BLaER1 treated with 17β-estradiol and CSF1 and Interleukin-3, amounts not matched to agents 10 nM and 100 nM (cell line): ENCODE data around the gene SNCAIP.
"Not testable (repeated sequence)": the region's sequence is repeated elsewhere in the genome, so short reads cannot be mapped to it uniquely, and the experiment has no call there.

Experiments
- H3K27ac ChIP-seq, 11 experiments: shearing (Covaris generic); formaldehyde crosslinking; 2 replicates each; pipeline ENCODE4 v1.8.1; 2022
- H3K27me3 ChIP-seq, 11 experiments: shearing (Covaris generic); formaldehyde crosslinking; 2 replicates each; pipeline ENCODE4 v1.8.1; 2022
- H3K36me3 ChIP-seq, 11 experiments: shearing (Covaris generic); formaldehyde crosslinking; 2 replicates each; pipeline ENCODE4 v1.8.1; 2022
- H3K4me1 ChIP-seq, 10 experiments: shearing (Covaris generic); formaldehyde crosslinking; 2 replicates each; pipeline ENCODE4 v1.8.1; 2022
- H3K4me2 ChIP-seq, 11 experiments: shearing (Covaris generic); formaldehyde crosslinking; 2 replicates each; pipeline ENCODE4 v1.8.1; 2022
- H3K4me3 ChIP-seq, 10 experiments: shearing (Covaris generic); formaldehyde crosslinking; 2 replicates each; pipeline ENCODE4 v1.8.1; 2022
- H3K9ac ChIP-seq, 11 experiments: shearing (Covaris generic); formaldehyde crosslinking; 2 replicates each; pipeline ENCODE4 v1.8.1; 2022
- H3K9me3 ChIP-seq, 11 experiments: shearing (Covaris generic); formaldehyde crosslinking; replicated peaks in 1 of 11; 2 replicates each; pipeline ENCODE4 v1.8.1; 2022
- H4K20me1 ChIP-seq, 11 experiments: shearing (Covaris generic); formaldehyde crosslinking; 2 replicates each; pipeline ENCODE4 v1.8.1; 2022
- Cebpa-rat ChIP-seq, 11 experiments: shearing (Covaris generic); IDR thresholded peaks; 2 replicates each; pipeline ENCODE4 v1.8.1; 2022

SNCAIP gene

DNA sequence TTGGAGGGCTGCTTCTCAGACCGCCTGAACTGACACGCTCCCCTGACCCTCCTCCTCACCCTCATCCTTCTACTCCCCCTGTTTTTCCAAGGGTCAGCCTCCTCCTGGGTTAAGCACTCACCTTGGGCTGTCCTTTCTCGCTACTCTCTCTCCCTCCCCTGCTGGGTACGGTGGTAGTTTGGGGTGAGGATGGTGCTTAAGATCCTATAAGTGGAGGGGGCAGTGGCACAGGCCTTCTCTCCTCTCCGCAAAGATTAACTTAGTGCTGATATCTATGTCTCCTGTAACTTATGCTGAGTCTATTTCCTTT, 159.7 kb downstream of the SNCAIP start:
- no peak overlapping the region for H3K27ac ChIP-seq
- H3K36me3 ChIP-seq: no peaks in the 10 kb centered on the region
- H3K9me3 ChIP-seq: no peaks in the 10 kb centered on the region
- no peak overlapping the region for H3K9ac ChIP-seq
- H3K4me1 ChIP-seq: peaks cover 0 to 13% (median 0%) of the 10 kb centered on the region in 10 experiments; a peak in 4 of 20 replicates
- no peak for TF ChIP-seq Cebpa-rat (IDR thresholded peaks at IDR 0.05)
- H3K4me3 ChIP-seq: no peak overlapping the region
- no peak overlapping the region for H3K4me2 ChIP-seq
- H3K27me3 ChIP-seq: no peaks in the 10 kb centered on the region
- no peaks in the 10 kb centered on the region; a peak in 1 of 22 replicates for H4K20me1 ChIP-seq

DNA sequence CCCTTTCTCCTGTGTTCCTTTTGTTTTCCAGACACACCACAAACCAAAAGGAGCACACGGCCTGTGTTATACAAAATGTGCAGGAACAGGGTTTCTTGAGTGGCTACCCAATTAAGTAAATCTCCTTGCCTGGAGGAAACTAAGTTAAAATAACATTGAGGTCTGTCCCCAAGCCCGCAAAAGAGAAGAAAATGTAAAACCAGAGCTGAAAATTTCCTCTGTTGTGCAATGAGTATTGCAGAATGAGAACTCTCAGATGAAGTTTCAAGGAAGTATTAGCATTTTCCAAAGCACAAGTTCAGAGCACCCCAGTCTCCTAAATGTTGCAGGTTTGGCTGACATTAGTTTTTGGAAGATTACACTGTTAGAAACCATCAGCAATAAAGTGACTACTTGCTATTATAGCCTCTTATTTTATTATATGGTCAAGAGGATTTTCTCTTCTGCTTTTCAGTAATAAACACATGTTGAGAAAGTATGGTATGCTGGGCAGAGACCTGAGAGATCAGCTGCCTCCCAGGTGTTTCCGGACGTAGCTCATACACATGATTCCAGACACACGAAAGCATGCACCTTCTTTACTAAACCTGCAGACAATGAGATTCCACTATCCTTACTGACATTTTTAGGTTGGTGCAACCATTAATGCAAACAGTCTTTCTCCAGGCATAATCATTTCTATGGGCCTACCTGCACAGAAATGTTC, 161.3 kb downstream of the SNCAIP start:
- Histone ChIP-seq H3K9me3 (no peaks in the 10 kb centered on the region), H3K27ac (no peak overlapping the region), H3K36me3 (no peaks in the 10 kb centered on the region), H3K4me2 (peak overlapping the region in 2 of 11 experiments; percentile 47 to 48; a peak in 4 of 22 replicates), H3K27me3 (no peaks in the 10 kb centered on the region), H3K4me3 (no peak overlapping the region), H3K4me1 (peaks cover 0 to 13% (median 0%) of the 10 kb centered on the region in 10 experiments; a peak in 4 of 20 replicates), H4K20me1 (no peaks in the 10 kb centered on the region; a peak in 1 of 22 replicates), H3K9ac (no peak overlapping the region)
- TF ChIP-seq Cebpa-rat (IDR thresholded peaks at IDR 0.05): no peak

DNA sequence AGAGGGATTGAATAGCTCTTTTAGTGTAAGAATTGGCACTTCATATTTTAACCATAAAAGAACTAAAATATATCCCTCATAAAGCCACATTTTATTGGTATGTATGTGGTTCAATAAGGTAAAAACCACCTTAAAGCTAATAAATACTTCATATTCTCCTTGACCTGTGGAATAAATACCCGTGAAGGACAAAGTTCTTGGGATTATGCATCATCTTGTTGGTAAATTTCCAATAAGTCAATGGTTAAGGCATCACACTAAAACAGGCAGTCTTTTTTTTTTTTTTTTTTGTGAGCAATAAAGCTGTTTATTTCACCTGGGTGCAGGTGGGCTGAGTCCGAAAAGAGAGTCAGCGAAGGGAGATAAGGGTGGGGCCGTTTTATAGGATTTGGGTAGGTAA, 161.9 kb downstream of the SNCAIP start:
- H3K9ac ChIP-seq: no peak overlapping the region
- no peak overlapping the region; a peak in 1 of 22 replicates for H3K4me2 ChIP-seq
- H3K27ac ChIP-seq: no peak overlapping the region
- no peak for TF ChIP-seq Cebpa-rat (IDR thresholded peaks at IDR 0.05)
- H3K4me1 ChIP-seq: peaks cover 0 to 13% (median 0%) of the 10 kb centered on the region in 10 experiments; a peak in 4 of 20 replicates
- no peaks in the 10 kb centered on the region for H3K36me3 ChIP-seq
- H3K4me3 ChIP-seq: no peak overlapping the region
- H3K27me3 ChIP-seq: no peaks in the 10 kb centered on the region
- H4K20me1 ChIP-seq: no peaks in the 10 kb centered on the region; a peak in 1 of 22 replicates
- H3K9me3 ChIP-seq: no peaks in the 10 kb centered on the region

DNA sequence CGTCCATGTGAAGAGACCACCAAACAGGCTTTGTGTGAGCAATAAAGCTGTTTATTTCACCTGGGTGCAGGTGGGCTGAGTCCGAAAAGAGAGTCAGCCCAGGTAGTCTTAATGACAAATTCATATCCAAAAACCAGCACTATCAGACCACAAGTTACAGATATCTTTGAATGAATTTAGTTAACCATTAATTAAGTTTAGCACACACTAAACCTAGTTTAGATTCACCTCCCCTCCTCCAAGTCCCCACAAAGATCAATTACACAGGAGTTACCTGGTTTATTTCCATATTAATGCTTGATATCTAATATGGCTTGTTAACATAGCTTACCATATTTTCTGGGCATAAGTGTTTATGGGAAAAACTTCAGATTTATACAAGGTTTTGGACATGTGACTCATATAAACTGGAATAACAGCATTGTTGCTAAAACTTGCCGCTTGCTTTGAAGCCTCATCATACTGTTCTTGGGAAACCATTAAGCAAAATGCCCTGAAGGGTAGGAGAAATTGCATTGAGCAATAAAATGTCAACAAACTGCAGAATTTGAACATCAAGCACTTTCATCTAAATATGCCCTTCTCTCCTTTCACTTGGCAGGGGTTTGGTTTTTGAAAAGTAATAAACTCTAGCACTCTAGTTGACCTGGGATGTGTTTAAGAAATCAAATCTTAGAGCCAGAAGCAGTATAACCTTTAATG, 166.9 kb downstream of the SNCAIP start:
- H3K4me1 ChIP-seq: no peaks in the 10 kb centered on the region
- H3K27me3 ChIP-seq: no peaks in the 10 kb centered on the region
- no peaks in the 10 kb centered on the region for H4K20me1 ChIP-seq
- H3K9ac ChIP-seq: no peak overlapping the region
- H3K36me3 ChIP-seq: no peaks in the 10 kb centered on the region
- no peak overlapping the region for H3K27ac ChIP-seq
- TF ChIP-seq Cebpa-rat (IDR thresholded peaks at IDR 0.05): no peak
- H3K9me3 ChIP-seq: no peaks in the 10 kb centered on the region
- no peak overlapping the region for H3K4me3 ChIP-seq
- H3K4me2 ChIP-seq: no peak overlapping the region

DNA sequence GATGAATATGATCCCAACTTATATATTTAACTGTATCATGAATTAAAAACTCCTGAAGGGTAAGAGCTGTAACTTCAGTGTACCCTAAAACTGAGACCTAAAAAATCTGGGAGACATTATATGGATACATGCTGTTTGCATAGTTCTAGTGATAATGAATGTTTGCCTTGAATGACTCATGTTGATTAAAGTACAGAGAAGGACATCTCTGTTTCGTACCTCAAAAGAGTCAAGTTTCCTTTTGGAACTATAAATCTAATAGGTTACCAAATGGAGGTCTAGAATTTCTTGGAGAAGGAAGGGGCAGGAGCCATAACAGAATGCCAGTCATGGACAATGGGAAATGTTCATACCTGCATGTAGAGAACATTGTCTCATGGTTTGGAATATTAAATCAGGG, 168.1 kb downstream of the SNCAIP start:
- H3K4me2 ChIP-seq: no peak overlapping the region
- H3K36me3 ChIP-seq: no peaks in the 10 kb centered on the region
- no peak overlapping the region for H3K4me3 ChIP-seq
- no peaks in the 10 kb centered on the region for H4K20me1 ChIP-seq
- H3K4me1 ChIP-seq: no peaks in the 10 kb centered on the region
- peaks cover 0 to 7% (median 0%) of the 10 kb centered on the region in 11 experiments; a peak in 5 of 22 replicates for H3K9me3 ChIP-seq
- H3K27me3 ChIP-seq: no peaks in the 10 kb centered on the region
- TF ChIP-seq Cebpa-rat (IDR thresholded peaks at IDR 0.05): no peak
- H3K27ac ChIP-seq: no peak overlapping the region
- no peak overlapping the region for H3K9ac ChIP-seq

DNA sequence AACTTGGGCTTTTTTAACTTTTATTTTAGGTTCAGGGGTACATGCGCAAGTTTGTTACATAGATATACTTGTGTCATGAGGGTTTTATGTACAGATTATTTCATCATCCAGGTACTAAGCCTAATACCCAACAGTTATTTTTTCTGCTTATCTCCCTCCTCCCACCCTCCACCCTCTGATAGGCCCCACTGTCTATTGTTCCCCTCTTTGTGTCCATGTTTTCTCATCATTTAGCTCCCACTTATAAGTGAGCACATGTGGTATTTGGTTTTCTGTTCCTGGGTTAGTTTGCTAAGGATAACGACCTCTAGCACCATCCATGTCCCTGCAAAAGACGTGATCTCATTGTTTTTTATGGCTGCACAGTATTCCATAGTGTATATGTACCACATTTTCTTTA, 172.1 kb downstream of the SNCAIP start:
- H3K4me2 ChIP-seq: no peak overlapping the region
- no peak overlapping the region for H3K27ac ChIP-seq
- H3K4me3 ChIP-seq: no peak overlapping the region
- no peak for TF ChIP-seq Cebpa-rat (IDR thresholded peaks at IDR 0.05)
- H3K9me3 ChIP-seq: peaks cover 0 to 7% (median 0%) of the 10 kb centered on the region in 11 experiments; a peak in 5 of 22 replicates
- no peaks in the 10 kb centered on the region for H3K27me3 ChIP-seq
- no peaks in the 10 kb centered on the region for H3K4me1 ChIP-seq
- H3K36me3 ChIP-seq: no peaks in the 10 kb centered on the region
- no peak overlapping the region for H3K9ac ChIP-seq
- no peaks in the 10 kb centered on the region for H4K20me1 ChIP-seq

DNA sequence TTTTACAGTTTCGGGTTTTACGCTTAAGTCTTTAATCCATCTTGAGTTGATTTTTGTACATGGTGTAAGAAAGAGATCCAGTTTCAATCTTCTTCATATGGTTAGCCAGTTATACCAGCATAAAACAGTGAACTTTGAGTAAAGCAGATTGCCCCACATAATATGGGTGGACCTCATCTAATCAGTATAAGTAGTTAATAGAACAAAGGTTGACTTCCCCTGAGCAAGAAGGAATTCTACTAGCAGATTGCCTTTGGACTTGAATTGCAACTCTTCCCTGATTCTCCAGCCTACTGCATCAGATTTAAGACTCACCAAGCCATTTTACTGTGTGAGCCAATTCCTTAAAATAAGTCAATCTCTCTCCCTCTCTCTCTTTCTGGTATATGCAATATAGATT, 173.2 kb downstream of the SNCAIP start:
- Histone ChIP-seq H3K9ac (no peak overlapping the region), H3K27me3 (no peaks in the 10 kb centered on the region), H4K20me1 (no peaks in the 10 kb centered on the region), H3K9me3 (peaks cover 0 to 7% (median 0%) of the 10 kb centered on the region in 11 experiments; a peak in 5 of 22 replicates), H3K4me2 (no peak overlapping the region), H3K4me3 (no peak overlapping the region), H3K27ac (no peak overlapping the region), H3K36me3 (no peaks in the 10 kb centered on the region), H3K4me1 (no peaks in the 10 kb centered on the region)
- TF ChIP-seq Cebpa-rat (IDR thresholded peaks at IDR 0.05): no peak

DNA sequence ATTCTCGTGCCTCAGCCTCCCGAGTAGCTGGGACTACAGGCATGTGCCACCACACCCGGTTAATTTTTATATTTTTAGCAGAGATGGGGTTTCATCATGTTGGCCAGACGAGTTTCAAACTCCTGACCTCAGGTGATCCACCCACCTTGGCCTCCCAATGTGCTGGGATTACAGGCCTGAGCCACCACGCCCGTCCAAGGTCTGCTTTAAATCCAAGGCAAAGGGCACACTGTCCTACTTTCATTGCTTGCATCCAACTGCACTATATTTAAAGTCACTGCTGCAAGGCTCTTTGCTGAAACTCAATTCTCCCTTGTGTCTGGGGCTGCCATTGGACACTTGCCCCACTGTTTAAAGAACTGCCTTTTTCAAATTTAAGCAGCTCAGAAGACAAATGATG, 174.6 kb downstream of the SNCAIP start:
- not testable (repeated sequence) for H4K20me1 ChIP-seq

DNA sequence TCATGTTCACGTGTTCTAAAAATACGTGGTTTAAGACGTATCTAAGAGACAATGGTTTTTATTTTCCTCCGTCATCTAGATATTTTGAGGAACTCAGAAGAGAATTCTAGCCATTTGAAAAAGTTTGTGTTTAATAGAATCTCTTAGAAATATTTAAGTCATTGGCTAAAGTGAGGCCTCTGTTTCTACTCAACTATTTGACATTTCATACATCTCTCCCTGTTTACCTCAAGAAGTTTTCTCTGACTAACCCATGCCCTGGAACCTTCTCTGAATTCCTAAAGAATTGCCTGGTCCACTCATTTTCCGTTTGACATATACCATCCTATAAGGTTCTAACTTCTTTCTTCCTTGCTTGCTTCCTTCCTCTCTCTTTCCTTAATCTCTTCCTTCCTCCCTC, 178.7 kb downstream of the SNCAIP start:
- H3K4me1 ChIP-seq: peaks cover 0 to 6% (median 0%) of the 10 kb centered on the region in 10 experiments; a peak in 3 of 20 replicates
- H3K4me3 ChIP-seq: no peak overlapping the region
- no peaks in the 10 kb centered on the region for H4K20me1 ChIP-seq
- H3K9me3 ChIP-seq: no peaks in the 10 kb centered on the region
- no peaks in the 10 kb centered on the region for H3K27me3 ChIP-seq
- peak overlapping the region in 2 of 11 experiments; percentile 8 to 19; a peak in 1 of 22 replicates for H3K4me2 ChIP-seq
- H3K27ac ChIP-seq: no peak overlapping the region
- H3K36me3 ChIP-seq: no peaks in the 10 kb centered on the region
- TF ChIP-seq Cebpa-rat (IDR thresholded peaks at IDR 0.05): no peak
- no peak overlapping the region for H3K9ac ChIP-seq

More for the DNA sequence above, 174.6 kb downstream of the SNCAIP start:
- H3K27ac ChIP-seq, H3K9ac ChIP-seq, H3K36me3 ChIP-seq, H3K4me3 ChIP-seq, H3K4me2 ChIP-seq, H3K4me1 ChIP-seq, H3K9me3 ChIP-seq, H3K27me3 ChIP-seq: not testable (repeated sequence)

DNA sequence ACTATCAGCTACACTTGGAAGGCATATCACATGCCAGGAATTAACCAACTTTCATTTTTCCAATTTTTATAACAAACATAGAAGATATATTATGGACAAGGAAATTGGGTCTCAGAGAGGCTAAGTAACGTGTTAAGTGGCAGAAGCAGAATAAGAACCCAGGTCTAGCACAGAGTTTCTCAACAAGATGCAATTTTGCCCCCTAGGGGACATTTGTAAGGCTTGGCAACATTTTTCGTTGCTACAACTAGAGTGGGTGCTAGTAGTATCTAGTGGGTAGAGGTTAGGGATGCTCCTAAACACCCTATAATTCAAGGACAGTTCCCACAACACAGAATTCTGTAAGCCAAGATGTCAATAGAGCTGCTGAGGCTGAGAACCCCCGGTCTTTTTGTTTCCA, 180.6 kb downstream of the SNCAIP start:
- Histone ChIP-seq H3K4me1 (peaks cover 0 to 13% (median 0%) of the 10 kb centered on the region in 10 experiments; a peak in 4 of 20 replicates), H3K9ac (no peak overlapping the region), H3K4me3 (no peak overlapping the region), H3K27ac (no peak overlapping the region), H3K4me2 (no peak overlapping the region), H3K27me3 (no peaks in the 10 kb centered on the region), H3K36me3 (no peaks in the 10 kb centered on the region), H4K20me1 (no peaks in the 10 kb centered on the region), H3K9me3 (no peaks in the 10 kb centered on the region)
- TF ChIP-seq Cebpa-rat (IDR thresholded peaks at IDR 0.05): no peak
